OCI-M2 (cell line): Measurements from ENCODE around the gene EMC7.
"Not testable (repeated sequence)": the region's sequence is repeated elsewhere in the genome, so short reads cannot be mapped to it uniquely, and the experiment has no call there.

ENCODE experiments used
- DNase-seq: peaks from one replicate; lab custom pipeline; 2025; ENCODE audit not compliant: unreplicated experiment; lab: John Stamatoyannopoulos, UW

EMC7 gene

DNA sequence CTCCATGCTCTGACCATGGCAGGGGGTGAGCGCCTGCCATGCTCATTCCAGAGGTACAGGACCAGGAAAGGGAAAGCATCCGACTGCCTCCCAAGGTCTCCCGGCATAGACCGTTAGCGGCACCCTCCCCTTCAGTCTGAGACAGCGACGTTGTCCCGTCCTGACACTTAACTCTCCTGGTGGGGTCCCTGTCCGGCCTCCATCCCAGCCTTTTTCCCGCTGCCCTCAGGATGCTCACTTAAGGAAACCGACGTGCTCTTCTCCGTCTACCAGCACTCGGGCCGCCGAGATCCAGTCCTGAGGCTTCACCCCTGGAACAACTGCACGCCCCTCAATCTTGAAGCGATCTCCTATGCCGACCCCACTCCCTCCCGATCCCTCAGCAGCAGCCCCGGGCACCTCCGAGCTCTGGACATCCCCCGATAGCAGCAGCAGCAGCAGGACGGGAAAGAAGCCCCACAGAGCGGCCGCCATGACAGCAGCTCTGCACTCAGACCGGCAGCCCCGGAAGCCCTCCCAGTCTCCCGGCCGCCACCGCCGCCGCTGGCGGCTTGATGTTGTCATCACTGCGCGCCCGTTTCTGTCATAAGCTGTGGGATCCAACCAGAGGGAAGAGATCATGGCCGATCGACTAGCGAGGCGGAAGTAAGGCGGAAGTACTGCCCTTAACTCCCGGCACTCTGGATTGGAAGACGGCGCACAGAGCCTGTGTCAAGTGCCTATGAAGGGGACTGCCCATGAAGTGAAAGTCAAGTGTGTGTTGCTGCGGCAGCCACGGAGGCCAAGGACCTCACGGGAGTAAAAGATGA lies at the start of gene EMC7, which contains the start of gene PGBD4:
Gene EMC7, minus strand, starts transcription at position 497 of the 809 bp plus-strand sequence. Its CDS starts 23 bp downstream, at position 474.
Gene PGBD4, plus strand, starts transcription at position 718 of the 809 bp plus-strand sequence. CDS start 449 bp downstream, outside the sequence.
- DNase-seq = peak; percentile 69

DNA sequence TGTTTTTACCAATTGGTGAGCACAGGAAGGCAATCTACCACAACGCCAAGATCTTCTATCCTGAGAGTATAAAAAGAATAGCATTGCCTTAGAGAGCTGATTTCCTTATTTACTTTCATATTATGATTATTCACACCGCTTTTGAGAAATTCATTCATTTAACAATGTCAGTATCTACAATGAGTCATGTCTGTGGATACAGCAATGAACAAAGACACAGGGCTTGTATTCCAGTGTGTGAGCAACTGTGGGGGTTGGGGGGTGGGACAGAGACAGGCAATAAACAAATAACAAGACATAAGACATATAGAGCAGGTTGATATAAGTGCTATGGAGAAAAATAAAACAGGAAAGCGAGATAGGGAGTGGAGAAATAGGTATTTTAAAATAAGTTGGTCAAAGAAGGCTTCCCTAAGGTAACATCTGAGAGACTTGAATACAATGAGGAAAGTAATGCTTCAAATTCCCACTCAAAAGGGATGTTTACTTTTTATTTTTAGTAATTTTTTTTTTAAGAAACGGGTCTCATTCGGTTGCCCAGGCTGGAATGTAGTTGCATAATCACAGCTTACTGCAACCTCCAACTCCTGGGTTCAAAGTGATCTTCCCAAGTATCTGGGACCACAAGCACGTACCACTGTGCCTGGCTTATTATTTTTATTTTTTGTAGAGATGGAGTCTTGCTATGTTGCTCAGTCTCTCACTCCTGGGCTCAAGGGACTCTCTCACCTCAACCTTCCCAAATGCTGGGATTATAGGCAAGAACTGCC lies 45.9 kb upstream of the EMC7 start:
- no peak for DNase-seq

- DNase-seq = no peak
Observed at GRCh38 chr15:34133511-34133910, 31.8 kb upstream of the EMC7 start.

DNA sequence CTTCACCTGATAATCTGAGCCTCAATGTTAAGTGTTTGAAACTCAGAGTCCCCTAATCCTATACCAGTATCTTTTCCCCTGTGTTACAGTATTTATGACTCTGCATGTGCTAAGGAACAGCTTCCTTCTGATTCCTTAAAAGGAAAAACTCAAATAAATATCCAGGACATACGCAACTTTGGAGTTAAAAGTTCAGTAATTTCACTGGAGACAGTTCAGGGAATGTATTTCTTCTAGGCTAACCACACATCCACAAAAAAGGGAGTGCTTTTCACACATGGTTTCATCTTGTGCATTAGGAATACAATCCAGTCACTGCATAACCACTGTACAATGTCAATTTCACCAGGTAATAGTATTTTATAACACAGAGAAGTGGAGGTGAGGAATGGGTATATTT lies 31.2 kb upstream of the EMC7 start:
- DNase-seq = no peak

DNA sequence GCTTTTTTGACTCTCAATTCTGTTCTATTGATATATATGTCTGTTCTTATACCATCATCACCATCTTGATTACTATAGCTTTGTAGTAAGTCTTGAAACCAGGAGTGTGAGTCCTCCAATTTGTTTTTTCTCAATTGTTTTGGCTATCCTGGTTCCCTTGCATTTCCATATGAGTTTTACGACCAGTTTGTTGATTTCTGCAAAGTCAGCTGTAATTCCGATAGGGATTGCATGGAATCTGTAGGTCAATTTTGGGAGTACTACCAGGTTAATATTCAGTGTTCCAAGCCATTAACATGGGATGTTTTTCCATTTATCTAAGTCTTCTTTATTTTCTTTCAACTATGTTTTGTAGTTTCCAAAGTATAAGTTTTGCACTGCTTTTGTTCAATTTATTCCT lies 27.2 kb upstream of the EMC7 start:
- no peak for DNase-seq

DNA sequence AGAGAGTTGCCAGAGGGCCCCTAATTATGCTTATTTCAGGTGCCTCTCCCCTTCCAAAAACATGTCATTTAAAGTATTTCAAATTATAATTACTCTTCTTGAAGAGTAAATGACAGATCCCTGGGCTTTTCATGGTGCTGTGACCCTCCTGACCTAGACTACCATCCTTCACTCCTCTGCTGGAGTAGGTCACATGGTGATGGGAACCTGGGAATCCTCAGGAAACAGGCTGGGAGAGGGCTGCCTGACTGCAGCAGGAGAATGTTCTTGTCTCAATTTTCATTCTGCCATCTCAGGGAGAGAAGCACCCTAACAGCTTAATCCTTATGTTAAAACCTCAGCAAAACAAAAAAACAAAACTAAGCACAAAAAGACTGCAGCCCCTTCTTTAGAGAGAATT lies 24.9 kb upstream of the EMC7 start:
- DNase-seq = no peak

GRCh38 chr15:34125945-34126344 lies 24.3 kb upstream of the EMC7 start:
- no peak for DNase-seq

DNA sequence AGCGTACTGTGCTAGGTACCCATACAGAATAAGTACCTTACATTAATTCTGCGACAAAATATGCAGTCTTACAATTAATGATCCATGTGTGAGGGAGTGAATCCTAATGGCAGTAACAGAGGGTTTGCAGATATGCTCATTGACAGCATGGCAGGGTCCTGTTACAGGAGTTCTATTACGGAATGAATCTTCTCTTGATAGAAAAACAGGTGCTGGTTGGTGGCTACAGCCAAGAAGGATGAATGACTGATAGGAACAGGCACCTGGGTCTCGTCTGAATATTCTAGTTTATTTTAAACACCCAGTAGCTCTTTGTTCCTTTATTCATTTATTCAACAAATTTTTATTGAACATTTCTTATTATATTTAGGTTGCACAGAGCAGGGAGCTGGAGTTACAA lies 23.0 kb upstream of the EMC7 start:
- DNase-seq = no peak

GRCh38 chr15:34122771-34123183 lies 21.1 kb upstream of the EMC7 start:
- no peak for DNase-seq

- not testable (repeated sequence) for DNase-seq
Observed at GRCh38 chr15:34121786-34122185, 20.1 kb upstream of the EMC7 start.

- not testable (repeated sequence) for DNase-seq
Observed at GRCh38 chr15:34120420-34120819, 18.8 kb upstream of the EMC7 start.

DNA sequence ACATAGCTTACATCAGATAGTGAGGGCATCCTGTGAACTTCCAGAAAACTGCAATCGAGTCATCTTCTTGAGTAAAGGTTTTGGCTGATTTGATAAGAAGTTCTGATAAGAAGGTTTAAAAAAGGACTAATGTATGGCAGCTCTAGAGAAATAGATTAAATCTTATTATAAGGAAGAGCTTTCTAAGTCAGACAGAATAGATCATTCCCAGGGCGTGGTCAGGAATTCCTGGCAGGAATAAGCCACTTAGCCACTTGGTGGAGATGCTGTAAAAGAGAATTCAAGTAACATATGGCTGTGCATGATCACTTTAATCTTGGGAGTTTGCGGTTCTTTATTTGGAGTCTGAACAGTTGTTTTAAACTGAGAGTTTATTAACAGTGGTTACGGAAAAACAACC lies 17.6 kb upstream of the EMC7 start:
- DNase-seq = no peak

- no peak for DNase-seq
Observed at GRCh38 chr15:34116620-34117019, 15.0 kb upstream of the EMC7 start.

GRCh38 chr15:34114739-34115138 lies 13.1 kb upstream of the EMC7 start:
- DNase-seq = no peak

DNA sequence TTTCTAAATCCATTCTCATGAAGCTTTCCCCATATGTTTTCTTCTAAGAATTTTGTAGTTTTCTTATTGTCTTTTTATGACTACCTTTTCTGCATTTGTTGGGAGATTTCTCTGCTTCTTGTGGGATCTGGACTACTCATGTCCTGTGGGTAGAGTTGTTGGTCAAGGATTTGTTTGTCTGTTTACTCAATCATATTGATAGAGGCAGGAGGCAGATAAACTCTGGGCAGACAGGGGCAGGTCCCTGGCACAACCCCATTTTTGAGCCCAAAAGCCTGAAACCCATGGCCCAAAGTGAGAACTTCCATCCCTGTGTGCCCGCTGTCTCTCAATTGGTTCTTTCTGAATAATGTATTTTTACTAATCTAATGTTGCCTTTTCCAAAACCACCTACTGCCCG lies 12.6 kb upstream of the EMC7 start:
- DNase-seq = no peak

GRCh38 chr15:34111488-34111887 lies 9.8 kb upstream of the EMC7 start:
- no peak for DNase-seq

DNA sequence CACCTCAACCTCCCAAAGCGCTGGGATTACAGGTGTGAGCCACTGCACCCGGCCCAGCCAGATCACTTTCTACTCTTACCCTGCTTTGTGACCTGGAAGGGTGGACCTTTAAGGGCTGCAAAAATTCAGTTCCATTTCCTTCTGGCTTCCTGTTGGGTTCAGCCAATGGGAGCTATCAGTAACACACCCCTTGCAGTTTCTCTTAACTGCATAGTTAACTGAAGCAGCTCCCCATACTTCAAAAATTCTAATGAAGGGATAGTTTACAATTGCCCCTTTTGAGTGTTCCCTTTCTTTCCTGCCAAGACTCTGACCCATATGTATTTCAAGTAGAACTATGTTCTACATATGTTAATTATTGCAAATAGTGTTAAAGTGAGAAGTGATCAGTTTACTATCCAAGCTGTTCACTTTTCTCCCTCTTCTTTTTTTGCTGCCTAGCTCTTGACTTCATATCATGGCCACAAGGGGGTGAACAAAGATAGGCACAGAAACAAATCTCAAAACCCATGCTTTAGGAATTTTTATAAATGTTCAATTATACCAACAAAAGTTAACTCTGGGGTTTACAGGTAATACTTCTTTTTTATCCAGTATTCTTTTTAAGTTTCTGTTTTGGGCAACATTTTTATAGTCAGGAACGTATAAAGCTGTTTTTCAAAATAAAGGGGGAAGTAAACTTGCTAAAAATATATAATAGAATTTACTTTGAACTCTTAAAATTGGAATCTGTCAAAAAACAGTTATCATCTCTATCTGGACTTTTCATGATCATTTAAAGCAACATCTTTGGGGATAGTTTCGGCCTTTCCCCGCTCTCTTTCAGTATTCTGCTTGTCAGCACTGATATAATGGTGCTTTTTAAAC lies 8.4 kb upstream of the EMC7 start:
- DNase-seq = no peak

- DNase-seq = no peak
Observed at GRCh38 chr15:34107315-34107714, 5.7 kb upstream of the EMC7 start.

DNA sequence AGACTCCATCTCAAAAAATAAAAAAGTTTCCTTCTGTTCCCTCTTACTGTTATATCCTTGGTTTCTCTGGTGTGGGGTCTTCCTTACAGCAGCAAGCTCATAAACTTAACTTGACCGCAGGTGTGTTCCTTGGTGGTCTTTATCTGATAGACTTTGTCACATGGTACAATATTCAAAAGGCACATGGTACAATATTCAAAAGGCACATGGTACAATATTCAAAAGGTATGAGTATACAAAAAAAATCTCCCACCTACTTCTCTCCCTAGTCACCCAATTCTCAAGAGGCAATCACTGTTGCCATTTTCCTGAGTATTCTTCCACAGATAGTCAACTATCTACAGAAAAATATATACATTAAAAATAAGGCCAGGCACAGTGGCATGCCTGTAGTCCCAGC lies 4.8 kb upstream of the EMC7 start:
- DNase-seq = no peak

- no peak for DNase-seq
Observed at GRCh38 chr15:34102175-34102925, 688 bp upstream of the EMC7 start.

- no peak for DNase-seq
Observed at GRCh38 chr15:34099914-34100313, 1.7 kb downstream of the EMC7 start.
